Epithelial cell of umbilical artery (primary cell): Measurements from ENCODE around the gene C7orf25. TPM values are rescaled to one million over a fixed set of nuclear protein-coding genes. Genes with fewer than 3 reads are reported as not detected.

ENCODE experiments used
- total RNA-seq: library from RNA; depleted of rRNA; stranded (reverse); fragments of >200 nt; gene quantifications from 2 replicates; pipeline ENCODE4 v1.2.3, GENCODE V29; 2014

The C7orf25 gene
- 7.1 and 9.4 TPM in 2 replicates for total RNA-seq

DNA sequence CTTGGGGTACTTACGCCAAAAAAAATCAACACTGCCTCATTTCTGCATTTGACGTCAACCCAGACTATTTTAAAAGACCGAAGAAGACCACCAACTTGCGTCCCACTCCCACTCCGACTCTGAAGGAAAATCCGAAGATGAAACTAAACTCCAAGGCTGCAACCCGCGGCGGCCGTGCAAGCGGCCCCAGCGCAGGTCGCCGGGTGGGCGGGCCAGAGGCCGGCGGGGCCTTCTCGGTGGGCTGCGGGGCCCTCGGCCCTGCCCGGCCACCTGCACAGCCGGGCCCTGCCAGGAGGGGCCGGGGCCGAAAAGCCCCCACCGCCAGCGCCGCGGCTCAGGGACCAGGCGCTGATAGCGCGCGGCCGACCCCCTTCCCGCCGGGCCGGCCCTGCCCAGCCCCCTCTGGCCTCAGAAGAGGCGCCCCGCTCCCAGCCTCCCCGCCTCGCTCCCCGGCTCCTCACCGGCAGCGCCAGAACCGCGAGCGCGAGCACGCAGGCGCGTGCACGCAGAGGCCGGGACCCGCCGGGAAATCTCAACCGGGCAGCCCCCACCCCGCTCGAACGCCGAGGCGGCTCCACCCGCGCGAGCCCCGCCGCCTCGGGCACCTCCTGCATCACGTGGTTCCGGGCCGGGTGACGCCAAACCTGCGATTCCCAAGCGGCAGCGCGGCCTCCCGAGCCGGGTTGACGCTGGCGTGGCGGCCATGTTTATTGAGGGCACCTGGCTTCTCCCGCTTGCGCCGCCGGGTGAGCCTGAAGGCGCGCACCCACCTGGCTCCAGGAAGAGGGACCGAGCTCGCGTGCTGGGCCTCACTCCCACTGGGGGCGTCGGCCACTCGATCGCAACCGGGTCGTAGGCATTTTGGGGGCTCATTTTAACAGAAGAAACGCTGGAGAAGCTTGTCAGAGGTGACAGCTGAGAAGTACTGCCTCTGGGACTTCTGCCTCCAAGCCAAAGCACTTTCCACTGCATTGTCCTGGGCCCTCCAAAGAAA lies at the start of gene C7orf25:
Gene C7orf25, minus strand, starts transcription at position 617 of the 994 bp plus-strand sequence. CDS start 1,170 bp downstream, outside the sequence.

GRCh38 chr7:42931834-42932651 lies 20.2 kb upstream of the C7orf25 start, which contains the start of the genes MRPL32 and PSMA2:
MRPL32 (plus strand) TSS chr7:42932376; CDS start chr7:42932387, 11 bp downstream.
PSMA2 (minus strand) TSS chr7:42932174; CDS start chr7:42932158, 16 bp downstream.

Other genes starting within 250 kb of the C7orf25 start
- gene PSMA2, start 20.1 kb upstream of the C7orf25 start, total RNA-seq, result 201 and 262 TPM in 2 replicates
- 84.1 and 112 TPM in 2 replicates for gene MRPL32, start 20.3 kb upstream of the C7orf25 start, total RNA-seq
- not detected in 2 replicates for gene HECW1, start 200.6 kb upstream of the C7orf25 start, total RNA-seq